HG03354 (cell line): ENCODE measurements around the gene SELENOP.
"Not testable (repeated sequence)": the region's sequence is repeated elsewhere in the genome, so short reads cannot be mapped to it uniquely, and the experiment has no call there.

Experiments
- ATAC-seq: cut with Tn5 transposase; IDR thresholded peaks from one replicate; pipeline ENCODE4 v1.9.1; 2021; ENCODE audit warnings: mild to moderate bottlenecking; ENCODE audit not compliant: unreplicated experiment, poor library complexity, severe bottlenecking

The SELENOP gene

DNA sequence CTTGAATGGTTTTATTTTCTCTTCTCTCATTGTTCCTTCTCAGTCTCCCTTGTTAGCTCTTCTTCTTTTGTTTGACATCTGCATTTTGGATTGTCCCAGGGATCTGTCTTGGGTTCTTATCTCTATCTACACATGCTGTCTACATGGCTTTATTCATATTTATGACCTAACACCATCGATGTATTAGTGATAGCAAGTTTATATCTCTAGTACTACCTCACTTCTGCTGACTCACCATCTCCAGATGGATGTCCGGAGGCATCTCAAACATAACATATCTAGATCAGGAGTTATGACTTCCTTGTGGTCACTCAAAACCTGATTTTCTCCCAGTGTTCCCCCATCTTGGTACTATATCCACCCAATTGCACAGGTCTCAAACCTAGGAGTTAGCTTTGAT lies 19.2 kb upstream of the SELENOP start:
- ATAC-seq, result no peak

DNA sequence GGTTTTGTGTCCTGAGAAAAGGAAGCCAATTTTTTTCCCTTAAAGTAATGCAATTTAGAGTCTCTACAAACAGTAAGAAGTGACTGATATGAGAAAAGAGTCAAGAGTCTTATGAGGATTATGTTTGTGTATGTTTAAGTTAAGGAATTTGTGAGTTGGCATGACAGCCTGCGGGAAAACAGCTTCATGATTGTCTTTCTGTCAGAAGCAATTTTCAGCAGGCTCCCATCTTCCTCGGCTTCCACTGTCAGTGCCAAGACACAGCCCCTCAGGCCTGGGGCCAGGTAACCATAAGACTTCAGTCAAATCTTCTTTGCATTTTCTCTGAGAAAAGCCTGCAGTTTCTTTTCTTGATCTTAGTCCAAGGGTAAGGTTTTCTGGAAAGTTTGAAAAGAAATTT lies 17.0 kb upstream of the SELENOP start:
- ATAC-seq, result no peak

GRCh38 chr5:42826757-42827515 lies 15.2 kb upstream of the SELENOP start:
- no peak for ATAC-seq

DNA sequence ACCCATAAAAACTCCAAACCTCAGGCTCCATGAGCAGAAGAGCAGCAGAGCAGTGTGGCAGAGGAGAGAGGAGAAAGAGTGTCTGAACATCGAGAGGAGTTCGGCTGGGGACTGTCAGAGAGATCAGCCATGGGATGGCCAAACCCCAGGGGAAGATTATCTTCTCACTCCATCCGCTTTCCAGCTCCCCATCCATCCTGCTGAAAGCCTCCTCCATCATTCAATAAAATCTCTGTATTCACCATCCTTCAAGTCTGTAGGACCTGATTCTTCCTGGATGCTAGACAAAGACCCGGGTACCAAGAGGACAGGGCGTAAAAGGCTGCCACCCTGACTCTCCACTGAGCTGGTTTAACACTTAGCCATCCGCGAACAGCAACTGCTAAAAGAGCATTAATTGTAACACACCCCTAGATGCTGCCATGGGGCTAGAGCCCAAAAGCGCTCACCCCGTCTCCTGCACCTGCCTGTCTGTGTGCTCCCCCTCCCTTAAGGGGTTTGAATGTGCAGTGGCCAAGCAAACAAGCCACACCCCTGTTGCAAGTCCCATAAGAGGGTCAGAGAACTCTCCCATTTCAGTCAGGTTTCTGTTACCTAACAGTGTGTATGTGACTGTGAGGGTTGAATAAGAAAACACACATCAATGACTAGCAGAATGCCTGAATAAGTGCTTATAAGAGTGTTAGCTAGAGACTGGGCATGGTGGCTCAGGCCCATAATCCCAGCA lies 13.9 kb upstream of the SELENOP start:
- ATAC-seq, result no peak

GRCh38 chr5:42824347-42824976 lies 12.8 kb upstream of the SELENOP start:
- ATAC-seq, result no peak

DNA sequence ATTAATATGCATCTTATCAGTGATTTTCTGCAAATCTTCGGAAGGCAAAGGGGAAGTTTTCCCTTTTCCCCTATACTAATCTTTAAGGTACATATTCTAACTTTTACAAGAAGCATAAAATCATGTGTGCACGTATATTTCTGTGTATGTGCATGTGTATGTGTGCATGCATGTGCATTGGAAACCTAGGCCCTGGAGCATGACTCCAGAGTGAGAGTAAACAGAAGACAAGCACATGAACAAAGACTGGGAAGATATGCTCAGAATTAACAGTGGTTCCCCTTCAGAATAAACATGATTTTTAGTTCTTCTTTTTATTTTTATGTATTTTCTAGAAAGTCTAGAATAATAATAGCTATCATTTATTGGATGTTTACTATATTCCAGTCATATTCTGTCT lies 10.9 kb upstream of the SELENOP start:
- no peak for ATAC-seq

DNA sequence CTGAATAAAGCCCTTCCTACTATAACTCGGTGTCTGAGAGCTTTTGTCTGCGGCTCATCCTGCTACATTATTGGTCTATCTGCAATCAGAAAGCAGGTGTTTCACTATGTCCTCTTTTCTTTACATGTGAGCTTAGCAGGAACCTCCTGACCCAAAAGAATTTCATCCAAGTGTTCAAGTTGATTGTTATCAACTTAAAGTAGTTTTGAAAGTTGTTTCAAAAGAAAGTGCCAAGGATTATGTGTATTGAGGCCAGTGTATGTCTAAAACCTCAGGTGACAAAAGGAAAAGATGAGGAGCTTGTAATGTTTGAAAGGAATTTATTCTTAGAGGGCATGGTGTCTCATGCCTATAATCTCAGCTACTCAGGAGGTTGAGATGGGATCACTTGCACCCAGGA lies 8.1 kb upstream of the SELENOP start:
- ATAC-seq, result no peak

- ATAC-seq, result not testable (repeated sequence)
Measured at GRCh38 chr5:42816546-42816945, 4.9 kb upstream of the SELENOP start.

- no peak for ATAC-seq
Measured at GRCh38 chr5:42813533-42813932, 1.8 kb upstream of the SELENOP start.

DNA sequence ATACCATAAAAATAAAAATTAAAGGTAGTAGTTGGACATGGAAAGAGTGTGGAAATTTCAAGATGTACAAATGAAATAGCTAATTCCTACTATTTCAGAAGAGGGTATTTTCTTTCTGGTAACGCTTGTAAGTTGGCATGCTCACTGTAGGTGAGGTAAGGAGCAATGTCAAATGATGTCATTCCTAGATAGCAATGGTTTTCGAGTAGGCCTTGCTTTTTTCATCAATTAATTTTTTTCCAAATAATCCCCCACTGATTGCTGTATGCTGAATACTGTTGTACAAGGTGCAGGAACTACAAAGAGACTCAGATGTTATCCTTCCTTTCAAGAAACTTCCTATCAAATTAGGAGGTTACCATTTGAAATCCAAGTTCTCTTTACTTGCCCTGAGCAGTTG lies 928 bp upstream of the SELENOP start:
- no peak for ATAC-seq

- no peak for ATAC-seq
Measured at GRCh38 chr5:42810834-42811590, 680 bp downstream of the SELENOP start.

DNA sequence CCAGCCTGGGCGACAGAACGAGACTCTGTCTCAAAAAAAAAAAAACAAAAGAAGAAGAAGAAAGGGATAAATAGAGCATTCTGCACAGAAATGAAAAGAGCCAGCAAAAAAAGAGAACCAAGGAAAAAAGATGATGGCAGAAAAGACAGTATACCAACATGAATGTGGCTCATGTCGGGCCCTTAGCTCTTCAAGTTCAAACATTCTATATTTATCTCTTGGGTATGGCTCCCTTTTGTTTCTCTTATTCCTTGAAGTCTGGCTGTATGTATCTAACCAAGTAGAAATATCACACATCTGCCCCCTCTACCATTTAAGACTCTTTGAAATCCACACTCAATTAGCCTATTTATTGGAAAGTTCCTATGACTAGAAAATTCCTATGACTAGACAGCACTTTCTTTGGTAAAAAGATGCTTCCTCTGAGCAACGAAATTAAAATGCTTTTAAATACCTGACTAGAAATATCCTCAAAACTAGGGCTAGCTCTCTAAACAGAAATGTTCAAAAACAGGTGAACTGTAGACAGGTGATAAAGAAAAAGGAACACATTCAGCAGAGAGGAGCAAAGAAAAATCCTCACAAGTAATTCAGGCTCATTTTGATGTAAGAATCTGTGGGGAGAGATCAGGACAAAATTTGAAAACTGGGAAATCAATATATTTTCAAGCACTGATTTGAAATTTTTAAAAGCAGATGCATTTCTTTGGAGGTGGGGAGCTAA lies 2.6 kb downstream of the SELENOP start:
- ATAC-seq, result no peak

- ATAC-seq, result no peak
Measured at GRCh38 chr5:42807722-42808447, 3.8 kb downstream of the SELENOP start.

DNA sequence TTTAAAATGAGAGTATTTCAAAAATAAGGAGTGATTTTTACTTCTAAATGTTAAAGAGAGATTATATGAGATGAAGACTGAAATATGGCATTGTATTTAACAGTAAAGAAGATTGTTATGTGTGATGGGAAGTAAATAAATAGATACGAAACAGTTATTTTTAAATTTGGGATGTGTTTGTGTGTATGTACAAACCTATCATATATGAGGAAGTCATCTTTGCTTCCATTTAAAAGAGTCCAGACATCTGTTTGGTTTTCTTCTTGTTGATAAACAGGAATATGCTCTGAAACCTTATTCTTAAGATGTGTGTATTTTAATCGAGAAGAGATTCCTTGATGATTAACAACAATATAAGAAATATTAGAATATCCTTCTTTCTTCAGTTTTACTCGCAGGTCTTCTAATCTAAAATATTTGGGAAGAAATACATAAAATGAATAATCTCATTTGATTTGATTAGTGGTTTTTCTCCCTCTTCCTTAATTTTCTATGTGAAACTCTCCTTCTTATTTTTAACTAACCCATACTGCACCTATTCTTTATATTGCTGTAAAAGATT lies 4.9 kb downstream of the SELENOP start:
- ATAC-seq, result no peak

- ATAC-seq, result no peak
Measured at GRCh38 chr5:42806004-42806700, 5.5 kb downstream of the SELENOP start.

- ATAC-seq, result no peak
Measured at GRCh38 chr5:42804717-42805339, 6.9 kb downstream of the SELENOP start.

- ATAC-seq, result no peak
Measured at GRCh38 chr5:42801516-42802166, 10.1 kb downstream of the SELENOP start.
